OCI-LY7 (cell line): Measurements from ENCODE around the gene CARD8. TPM values are rescaled to one million over a fixed set of nuclear protein-coding genes. Genes with fewer than 3 reads are reported as not detected.

Experiments
- BruUV-seq: library from RNA; stranded (reverse); fragments of 400-500 nt; replicated peaks from 2 replicates; lab custom pipeline; 2021; lab: Mats Ljungman, UMichigan
- CTCF ChIA-PET: fragments of 300-600 bp; sonication (Branson Sonifier 250); formaldehyde crosslinking; loops from one replicate; lab custom pipeline; 2022; ENCODE audit warnings: antibody characterized with exemption; ENCODE audit not compliant: unreplicated experiment; lab: Charles Lee
- POLR2A ChIA-PET: fragments of 300-600 bp; sonication (Branson Sonifier 250); formaldehyde crosslinking; loops from one replicate; lab custom pipeline; 2022; ENCODE audit warnings: antibody characterized with exemption; lab: Charles Lee
- DNase-seq: peaks from one replicate; pipeline ENCODE4 v3.0.0-alpha.2; 2015; ENCODE audit warnings: low spot score
- H2AFZ ChIP-seq: fragments of 200-600 bp; sonication (generic), shearing (Covaris generic); 2 replicates; pipeline ENCODE4 v1.6.1; 2014; ENCODE audit warnings: mild to moderate bottlenecking, antibody characterized with exemption, low read length, moderate library complexity
- H3K27ac ChIP-seq: fragments of 200-600 bp; sonication (generic); 2 replicates; pipeline ENCODE4 v1.5.1; 2014; ENCODE audit warnings: mixed run types, low read depth, mild to moderate bottlenecking, moderate library complexity, low read length, inconsistent platforms; ENCODE audit not compliant: poor library complexity, severe bottlenecking
- H3K36me3 ChIP-seq: fragments of 200-600 bp; sonication (generic); 2 replicates; pipeline ENCODE4 v1.6.1; 2014; ENCODE audit warnings: mild to moderate bottlenecking, antibody characterized with exemption, low read length, moderate library complexity, mixed read lengths; ENCODE audit not compliant: insufficient read depth
- H3K4me1 ChIP-seq: fragments of 200-600 bp; sonication (generic); 2 replicates; pipeline ENCODE4 v1.5.1; 2014; ENCODE audit warnings: mild to moderate bottlenecking, low read length; ENCODE audit not compliant: insufficient read depth, poor library complexity, severe bottlenecking
- H3K4me2 ChIP-seq: fragments of 200-600 bp; sonication (generic); 2 replicates; pipeline ENCODE4 v1.6.1; 2014; ENCODE audit warnings: mild to moderate bottlenecking, low read length
- H3K4me3 ChIP-seq: fragments of 200-600 bp; sonication (generic); 2 replicates; pipeline ENCODE4 v1.5.1; 2014; ENCODE audit warnings: mild to moderate bottlenecking, low read depth, low read length; ENCODE audit not compliant: poor library complexity, severe bottlenecking
- H3K79me2 ChIP-seq: fragments of 200-600 bp; sonication (generic); 2 replicates; pipeline ENCODE4 v1.6.1; 2016; ENCODE audit warnings: low read depth, mild to moderate bottlenecking, low read length, moderate library complexity, mixed read lengths; ENCODE audit not compliant: insufficient read depth
- H3K9me2 ChIP-seq: fragments of 200-600 bp; sonication (generic); 2 replicates; pipeline ENCODE4 v1.6.1; 2016; ENCODE audit warnings: mild to moderate bottlenecking, low read length, mixed read lengths; ENCODE audit not compliant: insufficient read depth
- H3K9me3 ChIP-seq: fragments of 200-600 bp; sonication (generic); 2 replicates; pipeline ENCODE4 v1.6.1; 2014; ENCODE audit warnings: mild to moderate bottlenecking, mixed run types, low read length, mixed read lengths
- H4K20me1 ChIP-seq: fragments of 200-600 bp; sonication (generic); 2 replicates; pipeline ENCODE4 v1.6.1; 2014; ENCODE audit warnings: mild to moderate bottlenecking, antibody characterized with exemption, low read length, moderate library complexity, mixed read lengths; ENCODE audit not compliant: insufficient read depth
- CTCF ChIP-seq: fragments of 200-600 bp; sonication (generic); conservative IDR thresholded peaks from 2 replicates; pipeline ENCODE4 v1.5.1; 2014; ENCODE audit warnings: mild to moderate bottlenecking, antibody characterized with exemption, low read length, moderate library complexity, mixed read lengths
- EZH2phosphoT487 ChIP-seq: fragments of 200-600 bp; sonication (generic); IDR thresholded peaks from 2 replicates; pipeline ENCODE4 v1.6.1; 2018; ENCODE audit warnings: low read depth, borderline replicate concordance, mild to moderate bottlenecking, mixed run types, antibody characterized with exemption, low read length, moderate library complexity, mixed read lengths
- intact Hi-C: fragments of 100-400 bp; cut with micrococcal nuclease; formaldehyde crosslinking; loops from one replicate; pipeline ENCODE4 v1.10.0; 2022; ENCODE audit not compliant: unreplicated experiment
- total RNA-seq, 2 experiments: library from RNA; depleted of rRNA in 1 of 2; stranded (reverse); fragments of >200 nt in 1 of 2; shearing (Covaris generic) in 1 of 2; gene quantifications; 2 replicates each; pipeline ENCODE4 v1.2.3, GENCODE V29; 2014 to 2022

Gene CARD8
- total RNA-seq, 2 experiments from 2014 or later = 51.0 to 56.1 TPM

DNA sequence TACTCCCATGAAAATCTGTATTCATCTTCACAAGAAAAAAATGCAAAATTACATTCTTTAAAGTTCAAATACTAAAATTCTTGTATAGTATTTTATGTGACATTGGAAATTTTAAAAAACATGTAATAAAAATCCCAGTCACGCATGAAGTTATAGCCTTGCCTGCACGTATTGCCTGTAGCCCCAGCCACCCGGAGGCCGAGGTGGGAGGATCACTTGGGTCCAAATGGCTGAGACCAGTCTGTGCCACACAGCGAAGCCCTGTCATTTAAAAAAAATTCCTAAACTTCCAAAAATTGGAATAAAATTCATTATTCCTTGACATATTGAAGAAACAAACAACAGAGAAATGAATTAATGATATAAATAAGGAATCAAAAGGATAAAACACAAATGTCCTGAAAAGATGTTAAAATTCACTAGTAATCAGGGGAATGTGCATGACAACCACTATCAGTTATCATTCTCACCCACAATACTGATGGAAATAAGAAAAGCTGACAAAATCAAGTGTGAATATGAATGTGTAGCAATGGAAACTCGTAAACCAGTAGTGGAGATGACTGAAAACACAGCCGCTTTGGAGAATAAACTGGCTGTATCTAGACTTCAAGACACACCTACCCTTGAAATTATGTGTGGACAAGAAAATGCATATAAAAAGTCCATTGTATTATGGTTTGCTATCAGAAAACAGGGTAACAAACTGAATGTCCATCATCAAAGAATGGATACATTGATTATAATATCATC is 7.5 kb downstream of the CARD8 start:
- intact Hi-C loops = no loop called here
- no TSS peak for BruUV-seq
- Histone ChIP-seq H2AFZ (peak overlapping the region; percentile 94; the same call in 1 of the 2 replicates), H3K4me2 (peak overlapping the region; percentile 89), H3K4me1 (peaks cover 63% of the 10 kb centered on the region), H3K9me2 (no peaks in the 10 kb centered on the region), H3K27ac (peak overlapping the region; percentile 92), H3K79me2 (peaks cover 73% of the 10 kb centered on the region; the same call in 1 of the 2 replicates), H4K20me1 (no peaks in the 10 kb centered on the region), H3K4me3 (peak overlapping the region; percentile 69), H3K9me3 (no peaks in the 10 kb centered on the region), H3K36me3 (peaks cover 41% of the 10 kb centered on the region)
- no peak for DNase-seq
- CTCF ChIA-PET = no interaction called here
- TF ChIP-seq CTCF (0 out of 2 replicates have a peak, but pooled peaks have one; percentile 18), EZH2phosphoT487 (no peak)
- POLR2A ChIA-PET = interaction anchor here (0.7 kb wide), 1 partner anchor 140 kb away, joined by 3 read pairs; no protein-coding TSS in a partner anchor

DNA sequence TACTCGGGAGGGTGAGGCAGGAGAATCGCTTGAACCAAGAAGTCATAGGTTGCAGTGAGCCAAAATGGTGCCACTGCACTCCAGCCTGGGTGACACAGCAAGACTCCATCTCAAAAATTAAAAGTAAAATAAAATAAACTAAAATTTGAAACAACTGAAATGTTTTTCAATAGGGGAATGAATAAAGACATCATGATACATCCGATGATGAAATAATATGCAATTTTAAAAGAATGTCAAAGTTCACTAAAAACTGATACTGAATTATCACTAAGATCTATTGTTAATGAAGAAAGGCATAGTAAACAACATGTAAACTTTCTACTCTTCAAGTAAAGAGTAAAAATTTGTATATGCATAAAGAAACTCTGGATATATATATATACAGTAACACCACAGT is 8.5 kb downstream of the CARD8 start:
- Histone ChIP-seq H3K9me3 (no peaks in the 10 kb centered on the region), H3K9me2 (no peaks in the 10 kb centered on the region), H3K27ac (no peak overlapping the region), H2AFZ (no peak overlapping the region), H3K4me3 (no peak overlapping the region), H3K79me2 (peaks cover 67% of the 10 kb centered on the region; the same call in 1 of the 2 replicates), H3K4me2 (no peak overlapping the region), H4K20me1 (no peaks in the 10 kb centered on the region), H3K4me1 (peaks cover 55% of the 10 kb centered on the region), H3K36me3 (peaks cover 50% of the 10 kb centered on the region)
- intact Hi-C loops = no loop called here
- no peak for TF ChIP-seq EZH2phosphoT487
- TF ChIP-seq CTCF = no peak
- DNase-seq = no peak
- BruUV-seq = no TSS peak
- ChIA-PET CTCF (no interaction called here), POLR2A (no interaction called here)

- H3K79me2 ChIP-seq = peaks cover 62% of the 10 kb centered on the region; the same call in 1 of the 2 replicates
- POLR2A ChIA-PET = no interaction called here
These were observed 9.6 kb downstream of the CARD8 start for GRCh38 chr19:48246101-48246500.

More at GRCh38 chr19:48246101-48246500, 9.6 kb downstream of the CARD8 start:
- Histone ChIP-seq H3K4me3 (no peak overlapping the region), H4K20me1 (no peaks in the 10 kb centered on the region), H3K9me3 (no peaks in the 10 kb centered on the region), H3K4me2 (no peak overlapping the region), H3K27ac (no peak overlapping the region), H3K9me2 (no peaks in the 10 kb centered on the region), H2AFZ (no peak overlapping the region), H3K36me3 (peaks cover 60% of the 10 kb centered on the region), H3K4me1 (peaks cover 46% of the 10 kb centered on the region)
- CTCF ChIA-PET = no interaction called here
- no peak for TF ChIP-seq CTCF
- no peak for TF ChIP-seq EZH2phosphoT487
- BruUV-seq = no TSS peak
- no peak for DNase-seq
- intact Hi-C loops = no loop called here
